Myocyte (in vitro differentiated cells): ENCODE data around the gene CFAP97. TPM values are rescaled to one million over a fixed set of nuclear protein-coding genes. Genes with fewer than 3 reads are reported as not detected.
"Not testable (repeated sequence)": the region's sequence is repeated elsewhere in the genome, so short reads cannot be mapped to it uniquely, and the experiment has no call there.

Experiments used
- DNase-seq: peaks from one replicate; pipeline ENCODE4 v3.0.0-alpha.2; 2012; ENCODE audit warnings: low read depth
- polyA plus RNA-seq: library from polyadenylated mRNA; unstranded; fragments of >200 nt; gene quantifications from one replicate; pipeline ENCODE4 v1.2.1, GENCODE V29; 2012; ENCODE audit warnings: missing spikeins
- total RNA-seq: library from RNA; depleted of rRNA; stranded (reverse); fragments of >200 nt; gene quantifications from 2 replicates; pipeline ENCODE4 v1.2.3, GENCODE V29; 2014

The CFAP97 gene
- 36.2 and 46.8 TPM in 2 replicates for total RNA-seq
- 9.8 TPM for polyA plus RNA-seq

DNA sequence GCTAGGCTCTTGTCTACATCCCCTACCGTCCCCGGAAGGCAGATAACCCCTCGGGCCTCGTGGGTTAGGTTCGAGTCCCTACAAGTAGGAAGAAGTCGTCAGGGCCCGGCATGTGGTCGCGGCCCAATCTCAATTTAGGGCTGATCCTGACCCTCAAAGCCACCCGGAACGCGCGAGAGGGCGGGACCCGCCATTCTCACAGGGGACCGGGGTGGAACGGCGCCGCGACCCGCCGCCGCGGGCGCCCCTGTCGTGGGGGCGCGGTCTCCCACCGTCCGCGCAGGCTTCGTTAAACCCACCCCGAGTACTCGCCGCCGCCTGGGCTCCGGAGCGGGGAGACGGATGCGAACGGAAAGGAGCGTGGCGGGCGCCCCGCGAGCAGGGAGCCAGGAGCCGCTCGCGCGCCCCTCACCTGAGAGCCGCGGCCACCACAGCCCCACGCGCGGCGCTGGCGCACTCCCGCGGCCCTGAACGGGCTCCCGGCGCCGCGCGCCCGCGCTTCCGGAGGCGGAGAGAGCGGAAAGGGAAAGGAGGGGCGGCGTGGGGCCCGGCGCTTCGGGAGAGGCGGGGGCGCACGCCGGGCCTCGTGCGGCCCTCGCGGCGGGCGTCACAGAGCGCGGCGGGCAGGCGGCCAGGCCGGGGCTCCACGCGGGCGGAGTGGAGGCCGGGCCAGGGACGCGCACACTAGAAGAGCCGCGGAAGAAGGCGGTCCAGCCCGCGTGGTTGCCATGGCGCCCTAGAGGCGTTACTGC, at the start of gene CFAP97:
TSS of gene CFAP97 (minus strand) at position 515 of the 752 bp plus-strand sequence. CDS start 12,804 bp downstream, outside the sequence.
- peak; percentile 91 for DNase-seq

GRCh38 chr4:185249105-185249504, 45.3 kb upstream of the CFAP97 start:
- no peak for DNase-seq

GRCh38 chr4:185248393-185249039, 44.7 kb upstream of the CFAP97 start:
- no peak for DNase-seq

DNA sequence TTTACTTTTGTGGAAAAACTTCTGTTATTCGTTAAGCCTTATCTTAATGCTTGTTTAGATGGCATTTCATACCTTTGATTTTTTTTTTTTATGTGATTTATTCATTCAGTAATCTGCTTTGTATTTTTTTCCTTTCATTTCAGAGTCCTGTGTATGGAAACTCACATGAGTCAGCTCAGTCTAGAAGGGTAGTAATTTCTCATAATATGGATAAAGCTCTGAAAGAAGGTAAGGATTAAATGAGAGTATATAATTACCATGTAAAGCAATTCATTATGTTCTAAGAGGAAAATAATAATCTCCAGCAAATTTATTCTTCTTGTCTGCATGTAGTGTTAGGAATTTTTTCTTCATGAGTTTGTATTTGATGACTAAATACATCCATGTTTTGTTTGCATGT, 43.4 kb upstream of the CFAP97 start:
- no peak for DNase-seq

DNA sequence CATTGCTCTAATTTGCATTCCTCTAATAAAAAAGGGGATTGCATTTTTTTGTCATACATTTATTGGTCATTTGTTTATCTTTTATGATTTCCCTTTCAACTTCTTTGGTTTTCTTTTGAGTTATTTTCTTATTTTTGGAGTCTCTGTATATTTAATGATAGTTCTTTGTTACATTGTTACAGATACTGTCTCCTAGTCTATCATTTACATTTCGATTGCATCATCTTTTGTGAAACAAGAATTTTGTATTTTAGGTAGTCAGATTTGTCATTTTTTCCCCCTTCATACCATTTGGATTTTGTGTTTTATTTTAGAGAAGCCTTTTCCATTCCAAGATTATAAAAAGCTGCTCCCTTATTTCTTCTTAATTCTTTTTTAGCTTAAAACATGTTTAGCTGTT, 42.7 kb upstream of the CFAP97 start:
- no peak for DNase-seq

DNA sequence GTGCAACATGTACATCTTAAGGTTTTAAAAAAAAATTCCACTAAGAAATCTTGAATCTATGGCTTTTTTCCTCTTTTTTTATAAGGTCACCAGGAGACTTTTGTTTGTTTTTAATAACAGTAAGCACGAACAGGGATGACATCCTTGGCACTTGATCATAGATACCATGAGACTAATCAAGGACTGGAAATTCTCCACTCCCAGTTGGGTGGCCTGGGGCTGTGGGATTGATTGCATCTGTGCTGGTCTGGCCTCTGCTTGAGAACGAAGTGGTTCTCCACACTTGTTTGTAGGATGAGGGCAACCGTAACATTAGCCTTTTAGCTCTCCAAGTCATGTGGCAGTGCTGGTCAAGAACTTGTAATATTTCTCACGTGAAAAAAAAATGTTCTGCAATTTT, 41.0 kb upstream of the CFAP97 start:
- DNase-seq: peak; percentile 46

- no peak for DNase-seq
Observed at GRCh38 chr4:185243879-185244278, 40.1 kb upstream of the CFAP97 start.

GRCh38 chr4:185242749-185243533, 39.1 kb upstream of the CFAP97 start:
- no peak for DNase-seq

DNA sequence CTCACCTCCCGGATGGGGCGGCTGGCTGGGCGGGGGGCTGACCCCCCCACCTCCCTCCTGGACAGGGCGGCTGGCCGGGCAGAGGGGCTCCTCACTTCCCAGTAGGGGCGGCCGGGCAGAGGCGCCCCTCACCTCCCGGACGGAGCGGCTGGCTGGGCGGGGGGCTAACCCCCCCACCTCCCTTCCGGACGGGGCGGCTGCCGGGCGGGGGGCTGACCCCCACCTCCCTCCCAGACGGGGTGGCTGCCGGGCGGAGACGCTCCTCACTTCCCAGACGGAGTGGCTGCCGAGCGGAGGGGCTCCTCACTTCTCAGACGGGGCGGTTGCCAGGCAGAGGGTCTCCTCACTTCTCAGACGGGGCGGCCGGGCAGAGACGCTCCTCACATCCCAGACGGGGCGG, 36.7 kb upstream of the CFAP97 start:
- DNase-seq: not testable (repeated sequence)

DNA sequence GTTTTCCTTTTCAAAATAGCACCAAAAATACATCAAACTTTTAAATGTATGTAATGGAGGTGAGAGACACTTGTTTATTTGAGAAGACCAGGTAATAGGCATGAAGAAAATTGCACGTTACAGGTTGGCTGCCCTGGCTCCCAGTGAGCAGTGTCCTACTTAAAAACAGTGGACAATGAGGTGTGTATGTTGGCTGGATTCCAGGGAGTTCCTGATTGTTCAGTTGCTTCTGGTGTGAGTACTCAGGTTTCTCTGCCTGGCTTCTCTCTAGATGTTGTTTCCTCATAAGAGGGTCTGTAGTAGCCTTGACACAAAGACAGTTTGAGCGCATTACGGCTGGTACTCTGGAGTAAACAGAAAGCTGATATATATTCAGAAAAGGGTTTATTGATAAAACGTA, 35.0 kb upstream of the CFAP97 start:
- DNase-seq: no peak

- DNase-seq: peak; percentile 26
Observed at GRCh38 chr4:185238215-185238681, 34.4 kb upstream of the CFAP97 start.

DNA sequence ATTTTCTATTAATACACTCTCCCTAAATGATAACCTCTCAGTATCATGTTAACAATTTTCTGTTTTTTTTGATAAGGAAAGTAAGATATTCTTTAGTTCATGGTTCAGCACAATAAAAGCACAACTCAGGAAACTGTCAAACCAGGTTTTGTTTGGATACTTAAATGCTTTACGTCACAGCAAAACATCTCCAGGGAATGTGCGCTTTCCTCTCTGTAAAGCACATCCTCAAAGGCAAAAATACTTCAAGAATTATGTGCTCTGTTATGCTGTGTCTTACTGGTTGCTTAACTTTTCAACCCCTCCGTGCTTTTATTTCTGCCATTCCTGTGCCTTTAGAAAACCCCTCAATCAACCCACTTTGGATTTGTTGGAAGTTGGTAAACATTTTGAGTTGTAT, 33.4 kb upstream of the CFAP97 start:
- DNase-seq: no peak

DNA sequence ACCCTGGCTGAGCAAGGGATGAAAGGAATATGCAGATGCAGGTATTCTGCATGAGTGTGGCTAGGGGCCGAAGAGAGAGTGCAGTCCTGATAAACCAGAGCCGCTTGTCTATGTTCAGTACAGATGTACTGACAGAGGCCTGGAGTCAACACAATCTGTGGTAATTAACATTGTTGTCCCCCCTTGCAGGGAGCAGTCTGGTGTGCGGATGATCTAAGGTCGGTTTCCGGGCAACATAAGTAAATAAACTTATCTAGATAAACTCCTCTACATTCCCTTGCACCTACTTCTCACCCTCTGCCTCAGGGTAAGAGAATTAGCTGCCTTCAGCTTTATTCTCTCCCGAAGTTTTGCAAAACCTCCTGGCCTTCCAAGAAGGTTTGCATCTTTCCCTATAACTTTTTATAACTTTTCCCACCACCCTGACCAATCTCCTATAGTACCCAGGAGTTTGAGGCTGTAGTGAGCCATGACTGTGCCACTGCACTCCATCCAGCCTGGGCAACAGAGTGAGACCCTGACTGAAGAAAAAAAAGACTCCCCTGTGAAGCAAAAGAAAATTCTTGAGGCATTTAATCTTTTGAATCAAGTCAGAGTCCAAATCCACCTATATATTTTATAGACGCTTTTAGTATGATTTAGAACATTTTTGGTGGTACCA, 32.2 kb upstream of the CFAP97 start:
- no peak for DNase-seq

GRCh38 chr4:185235119-185235842, 31.5 kb upstream of the CFAP97 start:
- no peak for DNase-seq

DNA sequence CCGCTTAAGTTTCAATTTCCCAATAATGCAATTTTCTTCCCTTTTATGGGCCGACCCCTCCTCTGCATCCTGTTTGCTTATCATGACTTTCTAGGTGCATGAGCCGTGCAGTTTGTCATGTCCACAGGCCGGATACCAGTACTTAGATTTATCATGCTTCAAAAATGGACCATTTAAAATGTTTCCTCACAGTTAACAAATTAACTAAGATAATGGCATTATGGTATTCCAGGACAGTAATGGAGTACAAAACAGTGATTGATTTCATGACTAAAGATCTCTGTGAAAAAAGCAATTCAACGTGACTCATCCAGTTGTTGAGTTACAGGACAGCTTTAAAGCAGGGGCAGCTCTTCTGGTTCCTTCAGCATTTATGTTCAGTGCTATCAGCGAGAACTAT, 28.6 kb upstream of the CFAP97 start:
- DNase-seq: no peak

DNA sequence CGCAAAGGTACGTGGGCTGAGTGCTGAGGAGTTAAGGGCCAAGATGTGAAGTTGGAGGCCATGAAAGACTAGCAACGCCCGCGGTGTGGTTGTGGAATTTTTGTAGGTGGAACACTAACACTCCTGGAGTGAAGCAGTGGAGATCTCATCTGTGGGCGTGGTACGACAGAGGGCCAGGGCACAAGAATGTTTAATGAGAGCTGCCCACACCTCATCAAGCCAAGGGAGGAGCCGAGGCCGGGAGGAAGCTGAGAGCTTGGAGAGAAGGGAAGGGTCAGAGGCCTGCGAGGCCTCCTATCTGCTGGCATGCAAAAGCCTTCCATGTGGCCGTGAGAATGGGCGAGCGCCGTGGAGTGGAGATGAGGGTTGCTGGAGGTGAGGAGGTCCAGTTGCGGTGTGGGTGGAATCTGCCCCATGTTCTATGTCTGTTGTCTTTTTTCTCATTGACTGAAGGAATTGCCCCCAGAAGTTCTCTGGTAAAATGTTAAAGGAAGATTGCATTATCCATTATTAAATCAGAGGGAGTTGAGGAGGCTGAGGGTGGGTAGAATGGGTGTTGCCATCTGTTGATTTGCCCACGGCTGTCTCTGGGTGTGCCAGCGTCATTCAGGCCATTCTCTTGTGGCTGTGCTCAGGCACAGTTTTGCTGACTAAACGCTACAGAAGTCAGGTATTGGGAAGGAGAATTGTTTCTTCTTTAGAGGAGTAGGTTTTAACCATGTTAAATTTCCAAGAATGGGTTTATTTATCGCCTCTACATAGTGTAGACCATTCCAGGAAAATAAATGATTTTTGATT, 25.4 kb upstream of the CFAP97 start:
- DNase-seq: no peak

- DNase-seq: no peak
Observed at GRCh38 chr4:185227713-185228278, 24.0 kb upstream of the CFAP97 start.

GRCh38 chr4:185227131-185227551, 23.3 kb upstream of the CFAP97 start:
- no peak for DNase-seq

- no peak for DNase-seq
Observed at GRCh38 chr4:185225940-185226339, 22.1 kb upstream of the CFAP97 start.
